ENCODE data around the gene SYT15.

Gene SYT15

GRCh38 chr10:46548498-46549090 is 30.3 kb upstream of the SYT15 start:
- TF ChIP-seq SIN3A (IDR thresholded peaks at IDR 0.05; ENCODE audit: borderline replicate concordance, insufficient read depth, low read length) = no peak
- TF ChIP-seq FOXP2 (optimal IDR thresholded peaks at IDR 0.05; ENCODE audit: borderline replicate concordance, extremely low read depth, extremely low read length, insufficient read depth) = no peak
- TF ChIP-seq REST (IDR thresholded peaks at IDR 0.05; ENCODE audit: insufficient read depth in 1 of 2, low read depth in 2 of 2, low read length in 2 of 2) = no peak
- no peak for TF ChIP-seq TAF1 (IDR thresholded peaks at IDR 0.05; ENCODE audit: borderline replicate concordance, insufficient read depth, low read length)
- no peak for TF ChIP-seq POLR2AphosphoS5 (IDR thresholded peaks at IDR 0.05; ENCODE audit: low read depth, low read length)

- TF ChIP-seq SIN3A (IDR thresholded peaks at IDR 0.05; ENCODE audit: borderline replicate concordance, insufficient read depth, low read length) = no peak
- no peak for TF ChIP-seq REST (IDR thresholded peaks at IDR 0.05; ENCODE audit: insufficient read depth in 1 of 2, low read depth in 2 of 2, low read length in 2 of 2)
- TF ChIP-seq TAF1 (IDR thresholded peaks at IDR 0.05; ENCODE audit: borderline replicate concordance, insufficient read depth, low read length) = no peak
- no peak for TF ChIP-seq POLR2AphosphoS5 (IDR thresholded peaks at IDR 0.05; ENCODE audit: low read depth, low read length)
- TF ChIP-seq FOXP2 (optimal IDR thresholded peaks at IDR 0.05; ENCODE audit: borderline replicate concordance, extremely low read depth, extremely low read length, insufficient read depth) = no peak
Measured at GRCh38 chr10:46549171-46550075, 29.5 kb upstream of the SYT15 start.

- TF ChIP-seq FOXP2 (optimal IDR thresholded peaks at IDR 0.05; ENCODE audit: borderline replicate concordance, extremely low read depth, extremely low read length, insufficient read depth) (no peak), TAF1 (IDR thresholded peaks at IDR 0.05; ENCODE audit: borderline replicate concordance, insufficient read depth, low read length) (no peak), REST (IDR thresholded peaks at IDR 0.05; ENCODE audit: insufficient read depth in 1 of 2, low read depth in 2 of 2, low read length in 2 of 2) (no peak), POLR2AphosphoS5 (IDR thresholded peaks at IDR 0.05; ENCODE audit: low read depth, low read length) (no peak), SIN3A (IDR thresholded peaks at IDR 0.05; ENCODE audit: borderline replicate concordance, insufficient read depth, low read length) (no peak)
Measured at GRCh38 chr10:46550076-46550790, 28.7 kb upstream of the SYT15 start.

GRCh38 chr10:46550795-46551700 is 27.9 kb upstream of the SYT15 start:
- TF ChIP-seq SIN3A (IDR thresholded peaks at IDR 0.05; ENCODE audit: borderline replicate concordance, insufficient read depth, low read length) (no peak), FOXP2 (optimal IDR thresholded peaks at IDR 0.05; ENCODE audit: borderline replicate concordance, extremely low read depth, extremely low read length, insufficient read depth) (no peak), TAF1 (IDR thresholded peaks at IDR 0.05; ENCODE audit: borderline replicate concordance, insufficient read depth, low read length) (no peak), REST (IDR thresholded peaks at IDR 0.05; ENCODE audit: insufficient read depth in 1 of 2, low read depth in 2 of 2, low read length in 2 of 2) (no peak), POLR2AphosphoS5 (IDR thresholded peaks at IDR 0.05; ENCODE audit: low read depth, low read length) (no peak)

Data from PFSK-1 (cell line).